BJ (cell line): ENCODE results near the gene PCSK1. TPM values are rescaled to one million over a fixed set of nuclear protein-coding genes. Genes with fewer than 3 reads are reported as not detected.

Experiments
- CTCF ChIA-PET: fragments of 350-600 bp; formaldehyde crosslinking; extraction: SDS; loops from one replicate; lab custom pipeline; 2021; ENCODE audit warnings: antibody characterized with exemption, inconsistent platforms; lab: Yijun Ruan, JAX
- POLR2A ChIA-PET: fragments of 300-600 bp; sonication (Branson Sonifier 250); formaldehyde crosslinking; extraction: SDS; loops from one replicate; lab custom pipeline; 2021; ENCODE audit warnings: antibody characterized with exemption; lab: Charles Lee
- DNase-seq: peaks from one replicate; pipeline ENCODE4 v3.0.0-alpha.2; 2011; ENCODE audit warnings: low read depth
- H3K27me3 ChIP-seq: 2 replicates; pipeline ENCODE4 v1.6.0; 2011; ENCODE audit warnings: low read length; ENCODE audit not compliant: control insufficient read depth, insufficient read depth
- H3K36me3 ChIP-seq: 2 replicates; pipeline ENCODE4 v1.5.1; 2011; ENCODE audit warnings: low read length; ENCODE audit not compliant: control insufficient read depth, insufficient read depth
- H3K4me3 ChIP-seq: 2 replicates; pipeline ENCODE4 v1.5.1; 2011; ENCODE audit warnings: low read depth, mild to moderate bottlenecking, control low read depth, low read length
- polyA plus RNA-seq: library from polyadenylated mRNA; depleted of rRNA; stranded (reverse); fragments of >200 nt; gene quantifications from 2 replicates; pipeline ENCODE4 v1.2.3, GENCODE V29; 2011
- TF ChIP-seq, protein P1 (sequence below): IDR thresholded peaks from 2 replicates; pipeline ENCODE4 v1.5.1; 2011; ENCODE audit warnings: low read depth, mild to moderate bottlenecking, control low read depth, inconsistent platforms, low read length, moderate library complexity; ENCODE audit not compliant: insufficient read depth

The PCSK1 gene
- polyA plus RNA-seq, 1 experiment: 0.11 TPM

DNA sequence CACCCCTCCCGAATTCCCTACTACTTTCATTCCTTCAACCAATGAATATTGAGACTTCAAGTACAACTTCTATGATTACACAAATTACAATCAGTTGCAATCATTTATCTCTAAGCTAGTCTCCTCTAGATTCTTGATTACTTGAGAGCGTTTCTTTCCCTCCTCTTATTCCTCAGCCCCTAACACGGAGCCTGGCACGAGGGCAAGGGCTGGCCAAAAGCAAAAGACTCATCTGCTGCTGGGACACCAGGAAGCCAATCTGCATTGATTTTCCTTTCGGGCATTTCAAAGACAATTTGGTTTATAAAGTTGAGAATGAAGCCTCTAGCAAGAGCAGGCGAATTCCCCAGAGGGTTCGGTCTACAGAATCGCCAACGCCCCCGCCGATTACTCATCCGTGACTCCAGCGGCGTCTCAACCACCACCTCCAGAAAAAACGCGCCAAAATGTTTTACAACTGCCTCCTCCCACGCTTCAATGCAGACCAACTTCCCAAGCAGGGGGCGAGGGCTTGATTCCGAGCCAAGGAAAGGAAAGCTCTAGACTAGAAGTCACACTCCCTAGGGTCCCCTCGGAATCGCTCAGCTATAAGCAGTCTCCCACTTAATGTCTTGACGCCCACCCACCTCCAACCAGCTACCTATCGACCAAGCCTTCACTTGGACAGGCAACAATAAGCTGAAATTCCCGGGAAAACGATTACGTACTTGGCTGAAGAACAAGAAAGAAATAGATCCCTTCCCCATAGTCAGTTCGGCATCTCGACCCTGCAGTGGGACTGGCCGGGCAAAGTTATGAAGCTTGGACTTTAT is 1.5 kb downstream of the PCSK1 start:
- Histone ChIP-seq H3K27me3 (peaks cover 30% of the 10 kb centered on the region), H3K4me3 (no peak overlapping the region), H3K36me3 (no peaks in the 10 kb centered on the region)
- POLR2A ChIA-PET: no interaction called here
- CTCF ChIA-PET: interaction anchor here (1.4 kb wide), 1 partner anchor 53 kb away, joined by 3 read pairs; no protein-coding TSS in a partner anchor
- TF ChIP-seq, protein P1, sequence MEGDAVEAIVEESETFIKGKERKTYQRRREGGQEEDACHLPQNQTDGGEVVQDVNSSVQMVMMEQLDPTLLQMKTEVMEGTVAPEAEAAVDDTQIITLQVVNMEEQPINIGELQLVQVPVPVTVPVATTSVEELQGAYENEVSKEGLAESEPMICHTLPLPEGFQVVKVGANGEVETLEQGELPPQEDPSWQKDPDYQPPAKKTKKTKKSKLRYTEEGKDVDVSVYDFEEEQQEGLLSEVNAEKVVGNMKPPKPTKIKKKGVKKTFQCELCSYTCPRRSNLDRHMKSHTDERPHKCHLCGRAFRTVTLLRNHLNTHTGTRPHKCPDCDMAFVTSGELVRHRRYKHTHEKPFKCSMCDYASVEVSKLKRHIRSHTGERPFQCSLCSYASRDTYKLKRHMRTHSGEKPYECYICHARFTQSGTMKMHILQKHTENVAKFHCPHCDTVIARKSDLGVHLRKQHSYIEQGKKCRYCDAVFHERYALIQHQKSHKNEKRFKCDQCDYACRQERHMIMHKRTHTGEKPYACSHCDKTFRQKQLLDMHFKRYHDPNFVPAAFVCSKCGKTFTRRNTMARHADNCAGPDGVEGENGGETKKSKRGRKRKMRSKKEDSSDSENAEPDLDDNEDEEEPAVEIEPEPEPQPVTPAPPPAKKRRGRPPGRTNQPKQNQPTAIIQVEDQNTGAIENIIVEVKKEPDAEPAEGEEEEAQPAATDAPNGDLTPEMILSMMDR: no peak
- no peak for DNase-seq

DNA sequence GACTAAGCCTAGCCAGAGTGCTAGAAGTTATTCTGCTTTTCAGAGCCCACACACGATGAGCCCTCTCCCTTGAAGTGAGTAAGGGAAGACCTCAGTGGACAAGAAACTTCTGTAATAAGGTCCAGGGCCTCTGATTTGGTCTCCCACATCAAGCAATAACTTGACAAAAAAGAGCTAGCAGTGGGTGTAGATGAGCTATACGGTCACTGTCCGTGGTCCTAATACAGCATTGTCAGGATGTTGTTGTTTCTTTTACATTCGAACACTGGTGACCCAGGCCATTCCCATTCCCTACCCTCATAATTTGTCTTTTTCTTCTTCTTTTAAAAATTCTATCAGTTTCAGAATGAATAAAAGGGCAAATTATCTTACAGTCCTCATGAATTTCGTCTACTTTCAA is 5.2 kb downstream of the PCSK1 start:
- ChIA-PET POLR2A (no interaction called here), CTCF (interaction anchor here (1.5 kb wide), 1 partner anchor 28 kb away, joined by 3 read pairs; no protein-coding TSS in a partner anchor)
- H3K27me3 ChIP-seq: peaks cover 19% of the 10 kb centered on the region
- H3K36me3 ChIP-seq: no peaks in the 10 kb centered on the region
- no peak overlapping the region for H3K4me3 ChIP-seq
- DNase-seq: no peak
- TF ChIP-seq, protein P1: no peak

DNA sequence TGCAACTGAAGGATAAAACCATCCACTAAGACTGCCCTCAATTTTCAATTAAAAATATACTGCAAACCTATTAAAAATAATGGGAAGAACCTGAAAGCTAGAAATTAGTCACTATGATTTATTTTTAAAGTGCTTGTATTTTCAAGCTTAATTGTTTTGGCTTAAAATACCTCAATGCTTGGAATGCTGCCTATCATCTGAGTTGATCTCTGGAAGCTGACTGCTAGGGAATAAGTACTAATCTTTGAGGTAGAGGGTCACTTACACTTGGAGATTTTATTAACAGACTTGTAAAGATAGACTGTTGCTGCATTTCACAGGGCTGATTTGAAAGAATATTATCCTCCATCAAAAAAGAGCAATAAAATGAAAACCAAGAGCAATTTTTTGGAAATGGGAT is 6.2 kb downstream of the PCSK1 start:
- H3K4me3 ChIP-seq: no peak overlapping the region
- DNase-seq: no peak
- CTCF ChIA-PET: no interaction called here
- H3K27me3 ChIP-seq: peaks cover 9% of the 10 kb centered on the region
- TF ChIP-seq, protein P1: no peak
- POLR2A ChIA-PET: interaction anchor here (0.6 kb wide), 1 partner anchor 123 kb away, joined by 3 read pairs; no protein-coding TSS in a partner anchor
- H3K36me3 ChIP-seq: no peaks in the 10 kb centered on the region

DNA sequence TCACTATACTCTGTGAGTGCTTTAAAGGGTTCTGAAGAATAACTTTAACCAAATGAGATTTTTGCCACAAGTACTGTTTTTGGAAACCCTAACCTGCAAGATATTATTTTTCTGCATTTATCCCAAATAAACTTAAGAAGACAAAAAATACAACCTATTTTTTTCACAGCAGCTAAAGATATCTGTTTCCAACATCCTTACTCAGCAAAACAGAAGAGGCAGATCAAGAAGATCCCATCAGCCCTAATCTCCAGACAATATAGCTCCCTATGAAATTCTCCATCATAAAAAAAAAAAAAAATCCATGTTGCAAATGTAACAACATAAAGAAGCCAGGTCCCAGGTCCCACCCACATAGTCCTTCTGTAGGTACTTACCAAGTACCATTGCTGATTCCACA is 7.6 kb downstream of the PCSK1 start:
- Histone ChIP-seq H3K27me3 (peaks cover 3% of the 10 kb centered on the region), H3K4me3 (no peak overlapping the region), H3K36me3 (no peaks in the 10 kb centered on the region)
- CTCF ChIA-PET: interaction anchor here (0.9 kb wide), 1 partner anchor 33 kb away, joined by 3 read pairs; no protein-coding TSS in a partner anchor
- POLR2A ChIA-PET: no interaction called here
- TF ChIP-seq, protein P1: no peak
- no peak for DNase-seq

DNA sequence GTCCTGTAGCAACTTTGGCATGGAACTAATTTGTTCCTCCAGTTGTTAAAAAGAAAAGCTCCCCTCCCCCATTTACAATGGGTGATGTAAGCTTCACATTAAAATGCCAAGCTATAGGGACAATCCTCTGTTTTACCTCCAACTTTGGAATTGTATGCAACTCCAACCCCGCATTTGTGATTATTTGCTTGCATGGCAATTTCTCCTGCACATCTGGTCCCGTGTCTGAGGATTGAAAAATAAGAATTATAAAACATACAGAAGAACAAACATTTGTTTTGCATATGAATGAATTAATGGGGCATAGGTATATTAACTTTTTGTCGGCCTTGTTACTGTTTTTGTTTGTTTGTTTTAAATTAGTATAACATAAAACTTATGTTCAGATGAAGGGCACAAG is 17.2 kb downstream of the PCSK1 start:
- H3K27me3 ChIP-seq: no peaks in the 10 kb centered on the region; the same call in none of the 2 replicates
- CTCF ChIA-PET: no interaction called here
- TF ChIP-seq, protein P1: no peak
- DNase-seq: no peak
- POLR2A ChIA-PET: no interaction called here
- H3K4me3 ChIP-seq: no peak overlapping the region
- H3K36me3 ChIP-seq: no peaks in the 10 kb centered on the region
